HG02588 (cell line): ENCODE data around the gene RAB8A.

ENCODE experiments used
- ATAC-seq: cut with Tn5 transposase; IDR thresholded peaks from one replicate; pipeline ENCODE4 v1.9.1; 2021; ENCODE audit warnings: mild to moderate bottlenecking, moderate library complexity; ENCODE audit not compliant: unreplicated experiment

Gene RAB8A

GRCh38 chr19:16136185-16136999, 24.7 kb downstream of the RAB8A start:
- ATAC-seq: no peak

- no peak for ATAC-seq
Observed at GRCh38 chr19:16139752-16140151, 28.1 kb downstream of the RAB8A start.

GRCh38 chr19:16141043-16141442, 29.4 kb downstream of the RAB8A start:
- ATAC-seq: peak; percentile 44

GRCh38 chr19:16142032-16142580, 30.4 kb downstream of the RAB8A start:
- ATAC-seq: no peak

- ATAC-seq: peak; percentile 51
Observed at GRCh38 chr19:16143399-16144215, 31.9 kb downstream of the RAB8A start, which contains the start of gene HSH2D. Gene HSH2D (plus strand): TSS chr19:16143685. CDS start chr19:16148751, 5,066 bp downstream.

GRCh38 chr19:16144216-16144581, 32.5 kb downstream of the RAB8A start:
- ATAC-seq: no peak

GRCh38 chr19:16146112-16146511, 34.4 kb downstream of the RAB8A start:
- no peak for ATAC-seq

- ATAC-seq: no peak
Observed at GRCh38 chr19:16148443-16149229, 36.9 kb downstream of the RAB8A start.

- no peak for ATAC-seq
Observed at GRCh38 chr19:16153582-16154336, 42.1 kb downstream of the RAB8A start.

- ATAC-seq: no peak
Observed at GRCh38 chr19:16154557-16154956, 42.9 kb downstream of the RAB8A start.

GRCh38 chr19:16155128-16155527, 43.4 kb downstream of the RAB8A start:
- ATAC-seq: no peak

GRCh38 chr19:16156904-16157303, 45.2 kb downstream of the RAB8A start:
- ATAC-seq: no peak

- ATAC-seq: no peak
Observed at GRCh38 chr19:16157601-16158000, 45.9 kb downstream of the RAB8A start.

- no peak for ATAC-seq
Observed at GRCh38 chr19:16159655-16160054, 48.0 kb downstream of the RAB8A start.

GRCh38 chr19:16160445-16160942, 48.8 kb downstream of the RAB8A start:
- ATAC-seq: no peak

GRCh38 chr19:16160943-16161560, 49.4 kb downstream of the RAB8A start:
- ATAC-seq: no peak

GRCh38 chr19:16161840-16162239, 50.2 kb downstream of the RAB8A start:
- ATAC-seq: no peak

GRCh38 chr19:16164222-16164890, 52.7 kb downstream of the RAB8A start:
- no peak for ATAC-seq

- ATAC-seq: no peak
Observed at GRCh38 chr19:16166417-16166816, 54.7 kb downstream of the RAB8A start.
